Measurements from ENCODE around the gene GPR132.
"Not testable (repeated sequence)": the region's sequence is repeated elsewhere in the genome, so short reads cannot be mapped to it uniquely, and the experiment has no call there.

The GPR132 gene

DNA sequence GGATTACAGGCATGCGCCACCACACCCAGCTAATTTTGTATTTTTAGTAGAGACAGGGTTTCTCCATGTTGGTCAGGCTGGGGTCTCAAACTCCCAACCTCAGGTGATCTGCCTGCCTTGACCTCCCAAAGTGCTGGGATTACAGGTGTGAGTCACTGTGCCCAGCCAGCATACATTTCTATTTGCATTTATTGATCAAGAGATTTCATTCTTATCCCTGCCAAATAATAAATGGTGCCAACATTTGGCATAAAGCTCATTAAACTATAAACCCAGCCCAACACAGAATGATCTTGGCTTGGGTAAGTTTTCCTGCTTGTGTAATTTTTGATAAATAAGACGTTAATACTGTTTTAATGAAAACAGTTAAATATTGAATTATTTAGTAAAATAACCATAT is 29.6 kb downstream of the GPR132 start:
- not testable (repeated sequence) for DNase-seq

DNA sequence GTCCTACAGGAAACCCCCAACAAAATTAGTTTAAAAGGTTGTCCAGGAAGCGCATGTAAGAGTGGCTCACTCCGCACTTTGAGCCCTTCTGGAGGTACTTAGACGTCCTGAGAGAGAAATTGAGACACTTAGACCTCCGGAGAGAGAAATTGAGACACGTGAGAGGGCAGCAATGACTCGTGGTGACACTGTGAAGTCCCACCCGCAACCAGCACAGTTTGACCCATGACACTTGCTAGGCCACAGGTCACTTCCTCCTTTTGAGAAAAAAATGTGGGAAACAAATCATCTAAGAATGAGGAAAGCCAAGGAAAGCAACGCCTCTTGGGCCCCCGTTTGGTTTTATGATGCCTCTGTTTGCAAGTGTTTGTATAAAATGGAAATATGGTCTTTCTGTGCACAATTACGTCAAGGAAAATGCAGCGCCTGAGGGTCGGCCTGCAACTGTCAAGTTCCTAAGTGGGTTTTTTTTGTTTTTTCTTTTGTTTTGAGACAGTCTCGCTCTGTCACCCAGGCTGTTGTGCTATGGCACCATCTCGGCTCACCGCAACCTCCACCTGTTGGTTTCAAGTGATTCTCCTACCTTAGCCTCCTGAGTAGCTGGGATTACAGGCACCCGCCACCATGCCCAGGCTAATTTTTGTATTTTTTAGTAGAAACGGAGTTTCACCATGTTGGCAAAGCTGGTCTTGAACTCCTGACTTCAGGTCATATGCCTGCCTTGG is 30.8 kb downstream of the GPR132 start:
- no peak for DNase-seq

DNA sequence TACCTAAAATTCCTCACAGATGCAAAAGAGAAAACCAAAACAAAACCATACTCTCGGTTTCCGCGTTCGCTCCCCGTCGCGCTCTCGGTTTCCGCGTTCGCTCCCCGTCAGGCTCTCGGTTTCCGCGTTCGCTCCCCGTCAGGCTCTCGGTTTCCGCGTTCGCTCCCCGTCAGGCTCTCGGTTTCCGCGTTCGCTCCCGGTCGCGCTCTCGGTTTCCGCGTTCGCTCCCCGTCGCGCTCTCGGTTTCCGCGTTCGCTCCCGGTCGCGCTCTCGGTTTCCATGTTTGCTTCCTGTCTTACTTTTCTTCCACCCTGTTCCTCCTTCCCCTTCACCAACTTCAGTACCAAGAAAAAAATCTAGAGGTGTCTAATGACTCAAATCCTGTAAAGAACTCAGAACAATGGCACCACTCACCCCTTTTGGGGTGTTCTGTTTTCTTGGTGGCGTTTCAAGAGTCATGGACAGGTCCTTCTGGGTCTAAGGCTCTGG is 31.8 kb downstream of the GPR132 start:
- DNase-seq: not testable (repeated sequence)

DNA sequence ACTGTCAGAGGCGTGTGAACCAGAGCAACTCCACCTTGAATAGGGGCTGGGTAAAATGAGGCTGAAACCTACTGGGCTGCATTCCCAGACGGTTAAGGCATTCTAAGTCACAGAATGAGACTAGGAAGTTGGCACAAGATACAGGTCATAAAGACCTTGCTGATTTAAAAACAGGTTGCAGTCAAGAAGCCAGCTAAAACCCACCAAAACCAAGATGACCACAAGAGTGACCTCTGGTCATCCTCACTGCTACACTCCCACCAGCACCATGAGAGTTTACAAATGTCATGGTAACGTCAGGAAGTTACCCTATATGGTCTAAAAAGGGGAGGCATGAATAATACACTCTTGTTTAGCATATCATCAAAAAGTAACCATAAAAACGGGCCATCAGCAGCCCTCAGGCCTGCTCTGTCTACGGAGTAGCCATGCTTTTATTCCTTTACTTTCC is 32.8 kb downstream of the GPR132 start:
- DNase-seq: not testable (repeated sequence)

DNA sequence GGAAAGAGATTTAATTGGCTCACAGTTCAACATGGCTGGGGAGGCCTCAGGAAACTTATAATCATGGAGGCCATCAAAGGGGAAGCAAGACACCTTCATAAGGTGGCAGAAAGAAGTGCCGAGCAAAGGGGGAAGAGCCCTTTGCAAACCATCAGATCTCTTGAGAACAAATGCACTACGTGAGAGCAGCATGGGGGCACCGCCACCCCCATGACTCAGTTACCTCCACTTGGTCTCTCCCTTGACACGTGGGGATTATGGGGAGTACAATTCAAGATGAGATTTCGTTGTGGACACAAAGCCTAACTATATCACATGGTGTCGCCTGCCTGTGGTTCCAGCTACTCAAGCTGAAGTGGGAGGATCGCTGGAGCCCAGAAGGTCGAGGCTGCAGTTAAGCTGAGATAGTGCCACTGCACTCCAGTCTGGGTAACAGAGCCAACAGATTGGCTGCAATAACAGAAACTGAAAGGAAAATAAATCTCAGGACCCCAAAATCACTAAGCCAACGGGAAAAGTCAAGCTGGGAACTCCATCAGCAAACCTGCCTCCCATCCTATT is 34.3 kb downstream of the GPR132 start:
- DNase-seq: no peak

DNA sequence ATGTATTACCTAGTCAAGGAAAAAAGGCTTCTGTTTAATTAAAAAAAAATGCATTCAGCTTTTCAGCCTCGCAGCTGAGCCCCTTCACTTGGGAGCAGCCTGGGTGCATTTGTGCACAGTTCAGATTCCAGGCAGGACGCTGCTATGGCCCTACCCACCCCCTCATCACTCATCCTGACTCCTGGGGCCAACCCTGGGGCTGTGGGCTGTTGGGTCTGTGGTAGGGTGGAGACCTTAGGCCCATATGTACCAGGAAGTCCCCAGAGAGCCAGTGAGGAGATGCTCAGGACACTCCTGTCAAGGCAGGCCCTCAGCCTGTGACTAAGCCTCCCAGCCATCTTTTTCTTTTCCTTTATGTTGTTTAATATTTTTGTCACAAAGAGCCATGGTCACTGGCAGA is 35.0 kb downstream of the GPR132 start:
- DNase-seq: no peak

DNA sequence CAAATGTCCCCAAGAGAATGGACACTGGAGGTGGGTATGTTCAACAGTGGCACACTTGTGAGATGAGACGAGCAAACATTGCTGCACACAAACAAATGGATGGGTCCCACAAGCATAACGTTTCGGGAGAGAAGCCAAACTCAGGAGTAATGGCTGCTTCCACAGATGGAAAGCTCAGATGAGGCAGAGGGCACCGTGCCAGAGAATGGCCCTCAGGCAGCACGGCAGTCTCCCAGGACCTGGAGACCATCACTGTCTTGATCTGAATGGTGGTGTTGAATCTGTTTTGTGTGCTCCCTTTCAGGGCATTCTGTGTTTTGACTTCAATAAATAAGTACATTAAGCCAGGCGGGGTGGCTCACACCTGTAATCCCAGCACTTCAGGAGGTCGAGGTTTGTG is 35.8 kb downstream of the GPR132 start:
- no peak for DNase-seq

DNA sequence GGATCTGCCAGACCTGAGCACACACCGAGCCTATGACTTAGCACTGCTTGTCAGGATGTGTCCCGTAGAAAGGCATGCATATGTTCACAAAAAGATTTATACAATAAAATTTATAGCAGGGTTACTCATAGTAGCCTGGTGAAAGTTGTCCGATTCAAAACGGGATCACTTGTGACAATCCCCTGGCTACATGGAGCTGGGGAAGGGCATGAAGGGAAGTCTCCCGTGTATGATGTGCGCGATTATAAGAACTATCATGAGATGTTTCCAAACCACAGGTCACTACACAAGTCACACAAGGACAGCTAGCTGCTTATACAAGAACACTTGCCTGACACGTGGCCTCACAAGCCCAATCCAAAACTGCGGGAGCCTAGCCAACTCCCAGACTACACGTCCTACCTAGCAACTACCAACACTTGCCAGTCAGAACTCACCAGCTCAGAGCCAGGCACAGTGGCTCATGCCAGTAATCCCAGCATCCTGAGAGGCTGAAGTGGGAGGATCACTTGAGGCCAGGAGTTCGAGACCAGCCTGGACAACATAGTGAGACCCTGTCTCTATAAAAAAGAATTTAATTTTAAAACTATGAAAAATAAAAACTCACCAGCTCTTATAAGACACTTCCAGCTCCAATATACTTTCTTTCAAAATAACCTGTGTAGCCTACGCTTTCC is 36.8 kb downstream of the GPR132 start:
- DNase-seq: no peak

DNA sequence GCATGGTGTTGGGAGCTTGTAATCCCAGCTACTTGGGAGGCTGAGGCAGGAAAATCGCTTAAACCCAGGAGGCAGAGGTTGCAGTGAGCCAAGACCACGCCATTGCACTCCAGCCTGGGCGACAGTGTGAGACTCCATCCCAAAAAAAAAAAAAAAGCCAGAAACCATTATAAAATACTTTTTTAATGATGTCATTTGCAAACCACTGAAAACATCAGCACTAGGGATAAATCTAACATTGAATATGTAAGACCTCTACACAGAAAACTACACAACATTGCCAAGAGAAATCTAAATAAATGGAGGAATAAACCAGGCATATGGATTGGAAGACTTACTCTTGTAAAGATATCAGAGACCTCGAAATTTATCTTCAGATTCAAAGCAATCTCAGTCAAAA is 37.5 kb downstream of the GPR132 start:
- not testable (repeated sequence) for DNase-seq

DNA sequence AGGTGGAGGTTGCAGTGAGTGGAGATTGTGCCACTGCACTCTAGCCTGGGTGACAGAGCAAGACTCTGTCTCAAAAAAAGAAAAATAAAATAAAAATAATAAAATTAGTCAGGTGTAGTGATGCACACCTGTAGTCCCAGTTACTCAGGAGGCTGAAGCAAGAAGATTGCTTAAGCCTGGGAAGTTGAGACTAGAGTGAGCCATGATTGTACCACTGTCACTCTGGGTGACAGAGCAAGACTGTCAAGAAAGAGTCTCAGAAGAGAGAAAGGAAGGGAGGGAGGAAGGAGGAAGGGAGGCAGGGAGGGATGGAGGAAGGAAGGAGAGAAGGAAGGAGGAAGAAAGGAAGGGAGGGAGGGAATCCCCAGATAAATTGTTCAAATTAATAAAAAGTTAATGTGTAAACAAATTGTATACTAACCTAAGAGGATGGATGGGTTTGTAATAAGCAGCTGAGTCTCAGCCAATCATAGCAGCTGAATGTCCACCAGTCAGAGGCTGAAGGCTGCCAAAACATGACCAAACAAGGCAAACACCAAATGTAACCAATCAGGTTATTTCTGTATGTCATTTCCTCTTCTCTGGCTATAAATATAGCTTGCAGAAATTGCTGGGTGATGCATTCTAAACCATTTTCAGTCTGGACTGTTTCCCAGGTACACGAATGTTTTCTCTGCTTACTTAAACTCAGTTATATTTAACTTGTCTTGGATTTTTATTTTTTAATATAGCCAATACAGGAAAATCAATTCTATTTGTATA is 38.2 kb downstream of the GPR132 start:
- no peak for DNase-seq

DNA sequence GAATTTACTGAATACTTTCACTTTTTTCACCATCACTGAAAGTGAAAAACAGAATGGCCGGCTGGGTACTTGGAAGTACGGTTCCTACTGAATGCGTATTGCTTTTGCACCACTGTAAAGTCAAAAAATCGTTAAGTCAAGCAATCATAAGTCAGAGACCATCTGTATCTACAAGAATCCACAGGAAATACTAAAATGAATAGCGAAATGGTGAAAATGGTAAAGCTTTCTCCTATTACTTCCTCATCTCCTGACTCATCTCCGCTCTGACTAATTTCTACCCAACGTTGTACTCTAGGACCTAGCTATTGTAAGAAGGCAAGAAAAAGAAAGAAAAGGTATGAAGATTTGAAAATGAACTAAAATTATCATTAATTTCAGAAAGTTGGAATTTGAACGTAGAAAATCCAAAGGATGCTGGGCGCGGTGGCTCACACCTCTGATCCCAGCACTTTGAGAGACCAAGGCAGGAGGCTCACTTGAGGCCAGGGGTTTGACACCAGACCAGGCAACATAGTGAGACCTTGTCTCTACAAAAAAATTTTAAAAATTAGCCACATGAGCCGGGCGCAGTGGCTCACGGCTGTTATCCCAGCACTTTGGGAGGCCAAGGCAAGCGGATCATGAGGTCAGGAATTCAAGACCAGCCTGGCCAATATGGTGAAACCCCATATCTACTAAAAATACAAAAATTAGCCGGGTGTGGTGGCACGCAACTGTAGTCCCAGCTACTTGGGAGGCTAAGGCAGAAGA is 39.0 kb downstream of the GPR132 start:
- peak; percentile 64 to 79 for DNase-seq

DNA sequence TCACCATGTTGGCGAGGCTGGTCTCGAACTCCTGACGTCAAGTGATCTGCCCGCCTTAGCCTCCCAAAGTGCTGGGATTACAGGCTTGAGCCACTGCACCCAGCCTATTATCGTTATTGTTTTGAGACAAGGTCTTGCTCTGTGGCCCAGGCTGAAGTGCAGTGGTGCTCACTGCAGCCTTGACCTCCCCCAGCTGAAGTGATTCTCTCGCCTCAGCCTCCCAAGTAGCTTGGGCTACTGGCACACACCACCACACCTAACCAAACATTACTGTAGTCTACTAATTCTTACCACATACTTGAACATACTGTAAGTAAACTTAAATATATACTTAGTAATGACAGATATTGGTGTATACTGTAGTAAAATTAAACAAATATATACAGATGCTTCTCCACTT is 39.8 kb downstream of the GPR132 start:
- no peak for DNase-seq

DNA sequence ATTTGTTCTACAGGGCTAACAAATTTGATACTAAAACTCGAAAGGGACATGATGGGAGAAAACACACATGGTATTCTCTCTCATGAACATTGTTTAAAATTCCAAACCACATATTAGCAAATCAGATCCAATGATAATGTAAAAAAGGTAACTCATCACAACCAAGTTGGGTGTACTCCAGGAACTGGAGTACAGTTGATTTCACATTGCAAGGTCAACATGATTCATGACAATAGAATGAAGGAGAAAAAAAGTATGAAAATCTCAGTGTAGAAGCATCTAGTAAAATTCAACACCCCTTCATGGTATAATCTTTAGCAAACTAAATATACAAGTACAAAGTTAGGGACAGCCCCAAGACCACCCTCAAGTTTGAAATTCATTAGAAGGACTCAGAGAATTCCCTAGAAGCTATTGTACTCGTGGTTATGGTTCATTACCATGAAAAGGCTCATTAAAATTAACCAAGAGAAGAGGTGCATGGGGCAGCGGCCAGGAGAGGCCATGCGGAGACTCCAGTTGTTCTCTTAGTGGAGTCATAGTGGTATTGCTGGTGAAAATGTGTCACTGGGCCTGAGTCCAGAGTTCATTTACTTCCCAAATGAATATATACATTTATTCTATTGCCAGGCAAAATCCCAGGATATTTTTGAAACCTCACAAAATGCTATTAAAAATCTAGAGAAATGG is 41.3 kb downstream of the GPR132 start:
- DNase-seq: no peak

DNA sequence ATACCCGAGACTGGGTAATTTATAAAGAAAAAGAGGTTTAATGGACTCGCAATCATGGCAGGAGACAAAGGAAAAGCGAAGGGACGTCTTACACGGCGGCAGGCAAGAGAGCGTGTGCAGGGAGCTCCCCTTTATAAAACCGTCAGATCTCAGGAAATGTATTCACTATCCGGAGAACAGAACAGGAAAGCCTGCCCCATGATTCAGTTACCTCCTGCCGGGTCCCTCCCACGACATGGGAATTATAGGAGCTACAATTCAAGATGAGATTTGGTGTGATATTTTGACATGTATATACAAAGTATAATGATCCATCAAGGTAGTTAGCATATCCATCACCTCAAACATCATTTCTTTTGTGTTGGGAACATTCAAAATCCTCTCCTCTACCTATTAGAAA is 42.1 kb downstream of the GPR132 start:
- DNase-seq: no peak

DNA sequence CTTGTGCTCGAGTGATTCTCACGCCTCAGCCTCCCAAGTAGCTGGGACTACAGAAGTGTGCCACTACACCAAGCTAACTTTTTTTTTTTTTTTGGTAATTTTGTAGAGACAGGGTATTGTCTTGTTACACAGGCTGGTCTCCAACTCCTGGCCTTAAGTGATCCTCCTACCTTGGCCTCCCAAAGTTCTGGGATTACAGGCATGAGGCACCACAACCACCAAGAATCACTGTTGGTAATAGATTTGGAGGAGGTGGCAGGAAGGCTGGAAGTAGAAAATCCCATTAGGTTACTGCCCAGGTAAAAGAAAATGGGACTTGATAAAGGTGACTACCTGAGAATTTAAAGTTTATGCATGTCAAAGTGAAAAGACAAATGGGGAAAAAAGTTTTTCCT is 43.0 kb downstream of the GPR132 start:
- DNase-seq: no peak

DNA sequence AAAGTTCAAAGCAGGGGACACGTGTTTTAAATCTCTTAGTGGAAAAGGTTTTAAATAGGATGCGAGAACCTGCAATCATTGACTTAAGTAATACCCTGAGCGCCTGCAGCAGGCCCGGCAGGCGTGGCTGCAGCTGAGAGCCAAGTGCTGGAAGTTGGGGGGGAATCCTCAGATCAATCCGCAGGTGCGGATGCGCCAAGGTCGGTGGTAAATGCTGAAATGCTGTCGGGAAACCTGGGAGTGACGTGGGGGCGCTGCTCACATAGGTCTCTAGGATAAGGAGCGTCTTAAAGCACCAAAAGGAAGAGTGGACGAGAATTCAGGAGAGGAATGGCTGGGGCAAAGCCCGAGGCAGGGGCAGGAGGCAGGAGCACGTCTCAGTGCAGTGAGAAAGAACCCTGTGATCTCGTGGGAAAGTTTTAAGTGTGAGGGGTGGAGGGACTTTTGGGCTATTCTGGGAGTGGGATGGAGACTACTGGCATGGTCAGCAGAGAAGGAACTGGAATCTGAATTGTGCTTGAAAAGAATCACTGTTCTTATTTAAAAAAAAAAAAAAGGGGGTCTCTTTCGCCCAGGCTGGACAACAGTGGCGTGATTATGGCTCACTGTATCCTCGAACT is 43.5 kb downstream of the GPR132 start:
- peak in 1 of 2 experiments; percentile 59 for DNase-seq

DNA sequence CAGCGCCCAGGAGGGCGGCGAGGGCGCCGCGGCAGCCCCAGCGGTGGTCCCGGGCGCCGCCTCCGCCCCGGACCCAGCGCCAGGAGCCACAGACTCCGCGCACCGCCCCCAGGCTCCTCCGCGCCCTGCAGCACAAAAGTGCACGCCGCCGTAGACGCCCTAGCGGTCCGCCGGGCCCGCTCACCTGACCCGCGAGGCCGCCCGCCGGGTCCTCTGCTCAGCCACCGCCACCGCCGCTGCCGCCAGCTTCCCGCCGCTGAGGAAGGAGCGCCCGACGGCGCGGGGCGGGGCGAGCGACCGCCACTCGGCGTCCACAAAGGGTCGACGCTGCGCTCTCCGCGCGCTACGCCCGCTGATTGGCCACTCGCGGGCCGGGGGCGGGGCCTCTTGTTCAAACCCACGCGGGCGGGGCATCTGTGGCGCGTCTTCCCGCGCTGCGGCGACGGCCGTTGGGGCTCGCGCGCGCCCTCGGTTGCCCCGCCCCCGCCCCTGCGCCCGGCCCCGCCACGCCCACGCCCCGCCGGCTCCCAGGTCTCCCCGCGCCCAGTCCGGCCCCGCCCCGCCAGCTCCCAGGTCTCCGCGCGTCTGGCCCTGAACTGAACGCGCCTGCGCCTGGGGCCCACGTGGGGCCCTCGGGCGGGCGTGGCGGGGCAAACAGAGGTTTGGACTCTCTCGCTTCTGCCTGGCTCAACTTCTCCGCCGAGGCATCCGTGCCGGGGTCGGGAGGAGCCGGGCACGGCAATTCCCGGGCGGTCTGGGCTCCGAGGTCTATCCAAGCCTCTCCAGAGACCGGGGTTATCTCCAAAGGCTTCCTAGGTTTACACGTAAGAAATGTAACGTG is 44.2 kb downstream of the GPR132 start, which contains the start of gene CDCA4:
TSS of gene CDCA4 (minus strand) at position 269 of the 841 bp plus-strand sequence. CDS start 9,154 bp downstream, outside the sequence.
- DNase-seq: peak; percentile 97 to 98

DNA sequence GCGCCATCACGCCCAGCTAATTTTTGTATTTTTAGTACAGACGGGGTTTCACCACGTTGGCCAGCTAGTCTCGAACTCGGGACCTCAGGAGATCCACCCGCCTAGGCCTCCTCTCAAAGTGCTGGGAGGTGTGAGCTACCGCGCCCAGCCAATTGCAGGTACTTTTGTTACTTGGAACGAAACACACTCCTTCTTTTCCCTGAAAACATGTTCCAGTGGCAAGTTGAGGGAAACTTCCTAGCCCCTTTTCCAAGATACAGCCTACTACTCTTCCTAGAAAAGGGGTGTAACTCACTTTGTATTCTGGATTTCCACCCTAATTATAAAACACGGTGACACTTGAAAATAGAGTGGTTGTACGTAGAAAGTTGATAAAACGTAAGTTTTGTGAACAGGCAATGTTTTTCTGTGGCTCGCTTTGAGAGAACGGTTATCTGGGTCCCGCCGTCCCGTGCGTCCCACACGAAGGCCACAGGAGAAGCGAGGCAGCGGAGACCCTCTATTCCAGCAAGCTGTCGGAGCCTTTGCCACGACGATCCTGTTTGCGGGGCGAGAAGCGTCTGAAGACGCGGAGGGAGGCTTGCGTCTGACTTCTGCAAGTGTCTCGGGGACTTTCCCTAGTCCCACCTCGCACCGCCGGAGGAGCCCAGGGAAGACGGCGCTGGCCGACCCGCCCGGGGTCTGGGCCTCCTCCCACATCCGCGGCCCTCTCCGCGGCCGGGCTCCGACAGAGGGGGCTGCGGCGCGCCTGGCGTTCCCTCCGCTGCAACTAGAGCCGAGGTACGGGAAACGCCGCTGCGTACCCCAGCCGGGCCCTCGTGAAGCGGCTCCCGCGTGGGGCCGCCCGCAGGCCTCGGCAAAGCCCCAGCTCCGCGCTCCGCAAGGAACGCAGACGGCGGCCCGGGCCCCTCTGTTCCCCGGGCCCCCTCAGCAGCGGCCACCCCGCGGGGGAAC is 45.1 kb downstream of the GPR132 start:
- no peak for DNase-seq

DNA sequence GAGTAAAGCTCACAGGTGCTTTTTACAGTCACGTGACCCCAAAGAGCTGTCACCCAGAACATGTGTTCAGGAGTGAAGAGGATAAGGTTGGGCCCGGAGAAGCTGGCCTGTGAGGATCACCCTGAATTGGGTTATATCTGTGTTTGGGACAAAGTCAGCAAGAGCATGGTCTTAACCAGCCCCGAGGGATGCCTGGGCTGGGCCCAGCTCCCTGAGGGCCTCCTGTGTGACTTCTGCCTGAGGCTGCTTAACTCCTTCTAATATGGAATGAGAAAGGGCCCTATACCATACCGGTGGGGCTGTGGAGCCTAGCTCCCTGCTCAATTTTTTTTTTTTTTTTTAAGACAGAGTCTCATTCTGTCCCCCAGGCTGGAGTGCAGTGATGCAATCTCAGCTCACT is 46.8 kb downstream of the GPR132 start:
- DNase-seq: no peak
